ENCODE results near the gene MYOD1. TPM values are rescaled to one million over a fixed set of nuclear protein-coding genes. Genes with fewer than 3 reads are reported as not detected.

MYOD1 gene
- total RNA-seq, 4 donors from 2014 or later, result not detected

- Histone ChIP-seq H3K36me3 (no peaks in the 10 kb centered on the region), H3K27ac (no peak overlapping the region), H3K27me3 (peaks cover 0 to 7% of the 10 kb centered on the region in 2 donors), H3K9me3 (no peaks in the 10 kb centered on the region), H3K4me1 (no peaks in the 10 kb centered on the region), H3K4me3 (no peak overlapping the region)
- DNase-seq, result no peak
- TF ChIP-seq CTCF (IDR thresholded peaks at IDR 0.05) (no peak), POLR2A (IDR thresholded peaks at IDR 0.05) (no peak)
Observed at GRCh38 chr11:17692931-17693330, 26.4 kb upstream of the MYOD1 start.

DNA sequence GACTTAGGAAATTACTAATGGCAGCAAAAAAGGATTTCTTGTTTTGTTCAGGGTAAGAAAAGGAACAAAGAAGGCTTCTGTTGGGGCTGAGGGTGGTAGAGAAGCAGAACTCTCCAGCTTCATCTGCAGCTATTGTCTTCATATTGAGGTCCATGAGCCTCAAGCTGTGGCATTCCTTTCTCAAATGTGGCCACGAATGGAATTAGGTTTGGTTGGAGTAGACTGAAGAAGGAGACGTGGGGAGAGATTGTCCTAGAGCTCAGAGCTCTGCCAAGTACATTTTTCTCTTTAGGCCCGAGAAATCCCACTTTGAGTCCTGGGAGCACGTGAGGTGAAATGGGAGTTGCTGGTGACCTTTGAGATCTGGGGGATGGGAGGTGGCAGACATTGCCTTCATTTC lies 25.8 kb upstream of the MYOD1 start:
- TF ChIP-seq CTCF (IDR thresholded peaks at IDR 0.05) (no peak), POLR2A (IDR thresholded peaks at IDR 0.05) (no peak)
- no peak for DNase-seq
- H3K4me3 ChIP-seq, result no peak overlapping the region
- H3K9me3 ChIP-seq, result no peaks in the 10 kb centered on the region
- no peaks in the 10 kb centered on the region for H3K36me3 ChIP-seq
- no peak overlapping the region for H3K27ac ChIP-seq
- no peaks in the 10 kb centered on the region for H3K4me1 ChIP-seq
- H3K27me3 ChIP-seq, result peaks cover 0 to 7% of the 10 kb centered on the region in 2 donors

- Histone ChIP-seq H3K27me3 (peaks cover 0 to 7% of the 10 kb centered on the region in 2 donors), H3K9me3 (no peaks in the 10 kb centered on the region), H3K4me1 (no peaks in the 10 kb centered on the region), H3K4me3 (no peak overlapping the region), H3K36me3 (no peaks in the 10 kb centered on the region), H3K27ac (no peak overlapping the region)
- DNase-seq, result no peak
- TF ChIP-seq POLR2A (IDR thresholded peaks at IDR 0.05) (no peak), CTCF (IDR thresholded peaks at IDR 0.05) (no peak)
Observed at GRCh38 chr11:17694494-17695110, 24.8 kb upstream of the MYOD1 start.

GRCh38 chr11:17695454-17696441 lies 23.6 kb upstream of the MYOD1 start:
- Histone ChIP-seq H3K27ac (no peak overlapping the region), H3K4me1 (no peaks in the 10 kb centered on the region), H3K4me3 (no peak overlapping the region), H3K36me3 (no peaks in the 10 kb centered on the region), H3K9me3 (no peaks in the 10 kb centered on the region), H3K27me3 (peaks cover 0 to 7% of the 10 kb centered on the region in 2 donors)
- no peak for DNase-seq
- TF ChIP-seq POLR2A (IDR thresholded peaks at IDR 0.05) (no peak), CTCF (IDR thresholded peaks at IDR 0.05) (no peak)

DNA sequence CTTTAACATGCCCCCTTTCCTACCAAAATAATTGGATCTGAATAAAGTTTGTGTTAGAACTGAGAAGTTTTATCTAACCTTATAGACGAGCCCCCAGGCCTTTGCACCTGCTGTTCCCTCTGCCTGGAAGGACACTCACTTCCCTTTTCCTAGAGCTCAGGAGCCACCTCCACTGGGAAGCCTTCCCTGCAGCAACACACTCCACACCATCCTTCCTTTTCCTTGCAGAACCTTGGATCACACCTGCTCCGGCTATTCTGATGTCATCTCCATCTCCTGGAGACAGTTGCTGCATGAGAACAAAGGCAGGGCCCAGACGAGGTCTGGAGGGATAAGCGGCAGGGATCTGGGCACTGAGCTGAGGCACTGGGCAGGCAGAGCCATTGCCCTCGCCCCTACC lies 22.6 kb upstream of the MYOD1 start:
- Histone ChIP-seq H3K36me3 (no peaks in the 10 kb centered on the region), H3K4me3 (no peak overlapping the region), H3K27me3 (peaks cover 0 to 7% of the 10 kb centered on the region in 2 donors), H3K27ac (no peak overlapping the region), H3K9me3 (no peaks in the 10 kb centered on the region), H3K4me1 (no peaks in the 10 kb centered on the region)
- TF ChIP-seq CTCF (IDR thresholded peaks at IDR 0.05) (no peak), POLR2A (IDR thresholded peaks at IDR 0.05) (no peak)
- DNase-seq, result no peak
